Calu3 (cell line): ENCODE results near the gene GLIS1. TPM values are rescaled to one million over a fixed set of nuclear protein-coding genes. Genes with fewer than 3 reads are reported as not detected.

Experiments used
- BruUV-seq: library from RNA; stranded (reverse); fragments of 400-500 nt; replicated peaks from 2 replicates; lab custom pipeline; 2021; lab: Mats Ljungman, UMichigan
- CTCF ChIA-PET: fragments of 300-600 bp; sonication (Branson Sonifier 250); formaldehyde crosslinking; loops from one replicate; lab custom pipeline; 2022; ENCODE audit warnings: antibody characterized with exemption; lab: Charles Lee
- DNase-seq: peaks from one replicate; pipeline ENCODE4 v3.0.0; 2022
- H3K27ac Mint-ChIP-seq: one replicate; pipeline ENCODE4 v1.8.0; 2022; ENCODE audit warnings: mixed read lengths; ENCODE audit not compliant: unreplicated experiment
- H3K27me3 Mint-ChIP-seq: one replicate; pipeline ENCODE4 v1.8.0; 2022; ENCODE audit warnings: mixed read lengths; ENCODE audit not compliant: unreplicated experiment
- H3K36me3 Mint-ChIP-seq: one replicate; pipeline ENCODE4 v1.8.0; 2022; ENCODE audit warnings: mild to moderate bottlenecking, moderate library complexity, mixed read lengths; ENCODE audit not compliant: insufficient read depth, unreplicated experiment
- H3K4me1 Mint-ChIP-seq: one replicate; pipeline ENCODE4 v1.8.0; 2022; ENCODE audit warnings: mild to moderate bottlenecking, low read depth, mixed read lengths; ENCODE audit not compliant: unreplicated experiment
- H3K4me3 Mint-ChIP-seq: one replicate; pipeline ENCODE4 v1.8.0; 2022; ENCODE audit warnings: mild to moderate bottlenecking, low read depth, moderate library complexity, mixed read lengths; ENCODE audit not compliant: unreplicated experiment
- H3K9me3 Mint-ChIP-seq: one replicate; pipeline ENCODE4 v1.8.0; 2022; ENCODE audit warnings: low read depth, mixed read lengths; ENCODE audit not compliant: unreplicated experiment
- intact Hi-C: fragments of 100-400 bp; cut with micrococcal nuclease; formaldehyde crosslinking; loops from one replicate; pipeline ENCODE4 v1.10.0; 2022; ENCODE audit not compliant: unreplicated experiment
- total RNA-seq: library from RNA; stranded (reverse); gene quantifications from 2 replicates; pipeline ENCODE4 v1.2.3, GENCODE V29; 2022
- TF ChIP-seq, protein P1 (sequence below): fragments of 200-600 bp; IDR thresholded peaks from one replicate; pipeline ENCODE4 v1.8.0; 2022; ENCODE audit warnings: antibody characterized with exemption; ENCODE audit not compliant: unreplicated experiment

Gene GLIS1
- total RNA-seq, 1 experiment from 2014 or later = not detected

DNA sequence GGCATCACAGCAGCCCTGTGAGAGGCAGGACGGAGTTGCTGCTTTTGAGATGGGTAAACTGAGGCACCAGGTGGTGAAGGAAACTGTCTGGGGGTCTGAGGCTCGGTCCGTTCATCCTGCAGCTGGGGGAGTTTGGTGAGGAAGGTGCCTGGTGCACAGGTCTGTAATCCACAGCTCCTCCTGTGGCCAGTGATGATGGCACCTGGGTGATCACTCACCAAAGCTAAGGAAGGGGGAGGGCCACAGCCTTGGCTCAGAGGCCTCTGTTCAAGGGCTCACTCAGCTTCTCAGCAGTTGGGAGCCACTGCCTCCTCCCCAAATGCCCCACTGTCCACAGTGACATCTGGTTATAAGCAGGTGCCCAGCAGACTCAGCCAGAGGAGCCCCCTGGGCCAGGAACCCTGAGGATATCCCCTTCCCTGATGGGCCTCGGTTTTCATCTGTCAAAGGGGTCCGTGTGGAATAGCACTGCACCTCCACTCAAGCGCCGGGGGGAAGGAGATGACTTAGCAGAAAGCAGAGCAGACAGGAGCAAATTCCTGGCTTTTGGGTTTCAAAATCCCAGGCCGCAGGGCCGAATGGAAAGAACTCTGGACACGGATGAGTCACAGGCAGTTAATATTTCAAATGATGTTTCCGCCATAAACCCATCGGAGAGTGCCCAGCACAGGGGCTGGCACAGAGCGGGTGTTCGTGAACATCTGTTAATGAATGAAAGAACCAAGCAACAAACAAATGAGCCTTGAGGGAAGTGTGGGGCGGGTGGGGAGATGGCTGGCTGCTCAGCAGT is 197.0 kb downstream of the GLIS1 start:
- H3K36me3 Mint-ChIP-seq = no peaks in the 10 kb centered on the region
- no peaks in the 10 kb centered on the region for H3K9me3 Mint-ChIP-seq
- BruUV-seq = no TSS peak
- H3K27me3 Mint-ChIP-seq = peaks cover 97% of the 10 kb centered on the region
- intact Hi-C loops = no loop called here
- CTCF ChIA-PET = no interaction called here
- TF ChIP-seq, protein P1, sequence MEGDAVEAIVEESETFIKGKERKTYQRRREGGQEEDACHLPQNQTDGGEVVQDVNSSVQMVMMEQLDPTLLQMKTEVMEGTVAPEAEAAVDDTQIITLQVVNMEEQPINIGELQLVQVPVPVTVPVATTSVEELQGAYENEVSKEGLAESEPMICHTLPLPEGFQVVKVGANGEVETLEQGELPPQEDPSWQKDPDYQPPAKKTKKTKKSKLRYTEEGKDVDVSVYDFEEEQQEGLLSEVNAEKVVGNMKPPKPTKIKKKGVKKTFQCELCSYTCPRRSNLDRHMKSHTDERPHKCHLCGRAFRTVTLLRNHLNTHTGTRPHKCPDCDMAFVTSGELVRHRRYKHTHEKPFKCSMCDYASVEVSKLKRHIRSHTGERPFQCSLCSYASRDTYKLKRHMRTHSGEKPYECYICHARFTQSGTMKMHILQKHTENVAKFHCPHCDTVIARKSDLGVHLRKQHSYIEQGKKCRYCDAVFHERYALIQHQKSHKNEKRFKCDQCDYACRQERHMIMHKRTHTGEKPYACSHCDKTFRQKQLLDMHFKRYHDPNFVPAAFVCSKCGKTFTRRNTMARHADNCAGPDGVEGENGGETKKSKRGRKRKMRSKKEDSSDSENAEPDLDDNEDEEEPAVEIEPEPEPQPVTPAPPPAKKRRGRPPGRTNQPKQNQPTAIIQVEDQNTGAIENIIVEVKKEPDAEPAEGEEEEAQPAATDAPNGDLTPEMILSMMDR = no peak
- peaks cover 14% of the 10 kb centered on the region for H3K4me1 Mint-ChIP-seq
- H3K27ac Mint-ChIP-seq = no peak overlapping the region
- peak; percentile 32 for DNase-seq
- H3K4me3 Mint-ChIP-seq = no peak overlapping the region

GRCh38 chr1:53541263-53541625 is 197.7 kb downstream of the GLIS1 start:
- no TSS peak for BruUV-seq
- Mint-ChIP-seq H3K9me3 (no peaks in the 10 kb centered on the region), H3K4me3 (no peak overlapping the region), H3K27ac (no peak overlapping the region), H3K4me1 (peaks cover 14% of the 10 kb centered on the region), H3K27me3 (peaks cover 97% of the 10 kb centered on the region), H3K36me3 (no peaks in the 10 kb centered on the region)
- TF ChIP-seq, protein P1 = no peak
- no peak for DNase-seq
- CTCF ChIA-PET = no interaction called here
- intact Hi-C loops = no loop called here

DNA sequence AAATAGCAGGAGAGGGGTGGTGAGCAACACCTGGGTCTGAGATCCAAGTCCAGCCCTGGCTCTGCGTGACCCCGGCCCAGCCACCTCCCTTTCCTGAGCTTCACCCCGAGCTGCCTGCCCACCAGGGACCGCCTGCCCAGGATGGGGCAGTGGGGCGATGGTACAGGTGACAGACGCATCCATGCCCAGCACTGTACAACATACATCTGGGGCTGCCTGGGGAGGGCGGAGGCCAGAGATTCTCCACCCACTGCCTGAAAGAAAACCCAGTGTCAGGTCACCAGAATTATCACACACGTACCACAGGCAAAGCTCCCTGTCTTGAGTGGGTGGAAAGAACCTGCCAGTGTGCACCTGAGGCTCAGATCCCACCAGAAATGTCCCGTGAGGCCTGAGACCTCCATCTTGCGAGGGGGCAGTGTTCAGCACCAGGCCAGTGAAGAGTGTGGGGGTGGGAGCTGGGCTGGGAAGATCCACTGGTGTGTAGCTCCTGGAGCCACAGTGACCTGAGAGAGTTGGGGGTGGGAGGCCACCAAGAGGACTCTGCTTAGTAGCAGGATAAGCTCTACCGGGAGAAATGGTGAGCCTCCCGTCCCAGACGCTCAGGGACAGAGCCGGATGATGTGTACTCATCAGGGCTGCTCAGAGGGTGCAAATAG is 198.2 kb downstream of the GLIS1 start:
- intact Hi-C loops = no loop called here
- Mint-ChIP-seq H3K4me1 (peaks cover 14% of the 10 kb centered on the region), H3K36me3 (no peaks in the 10 kb centered on the region), H3K4me3 (no peak overlapping the region), H3K27ac (no peak overlapping the region), H3K9me3 (no peaks in the 10 kb centered on the region), H3K27me3 (peaks cover 97% of the 10 kb centered on the region)
- TF ChIP-seq, protein P1 = no peak
- CTCF ChIA-PET = no interaction called here
- BruUV-seq = no TSS peak
- no peak for DNase-seq

GRCh38 chr1:53539711-53540603 is 199.0 kb downstream of the GLIS1 start:
- no peak overlapping the region for H3K27ac Mint-ChIP-seq
- peaks cover 14% of the 10 kb centered on the region for H3K4me1 Mint-ChIP-seq
- DNase-seq = no peak
- no peaks in the 10 kb centered on the region for H3K36me3 Mint-ChIP-seq
- intact Hi-C loops = no loop called here
- no TSS peak for BruUV-seq
- no peaks in the 10 kb centered on the region for H3K9me3 Mint-ChIP-seq
- H3K4me3 Mint-ChIP-seq = no peak overlapping the region
- TF ChIP-seq, protein P1 = no peak
- CTCF ChIA-PET = no interaction called here
- H3K27me3 Mint-ChIP-seq = peaks cover 97% of the 10 kb centered on the region
